SK-N-SH treated with all-trans-retinoic acid at 6 μM for 48 hours (cell line): ENCODE results near the gene MTA1.
A peak's percentile ranks its signal among the peaks of the same experiment; 100 is the strongest.

Experiments used
- ATAC-seq: fragments of 200-7000 bp; cut with Tn5 transposase; 3 replicates; pipeline ENCODE4 v1.9.1; 2020; ENCODE audit warnings: mild to moderate bottlenecking, moderate library complexity
- ARNTL ChIP-seq: fragments of 450-650 bp; formaldehyde crosslinking; IDR thresholded peaks from 2 replicates; pipeline ENCODE4 v1.5.0; 2020; ENCODE audit warnings: low read depth, mild to moderate bottlenecking, moderate library complexity, borderline replicate concordance
- BACH2 ChIP-seq: fragments of 250-450 bp; sonication (Bioruptor Pico); IDR thresholded peaks from 2 replicates; pipeline ENCODE4 v1.9.0; 2021; ENCODE audit warnings: mild to moderate bottlenecking, borderline replicate concordance
- CSDC2 ChIP-seq: fragments of 250-450 bp; sonication (Bioruptor Pico); IDR thresholded peaks from 2 replicates; pipeline ENCODE4 v1.5.0; 2020; ENCODE audit warnings: mild to moderate bottlenecking, moderate library complexity
- CSRNP3 ChIP-seq: fragments of 250-450 bp; sonication (Bioruptor Pico); IDR thresholded peaks from 2 replicates; pipeline ENCODE4 v1.5.1; 2021; ENCODE audit warnings: mild to moderate bottlenecking, moderate library complexity
- ESRRG ChIP-seq: fragments of 250-450 bp; sonication (Bioruptor Pico); IDR thresholded peaks from 2 replicates; pipeline ENCODE4 v1.6.1; 2021; ENCODE audit warnings: mild to moderate bottlenecking
- PATZ1 ChIP-seq: fragments of 250-450 bp; sonication (Bioruptor Pico); IDR thresholded peaks from 2 replicates; pipeline ENCODE4 v1.8.0; 2020; ENCODE audit warnings: mild to moderate bottlenecking, moderate library complexity, borderline replicate concordance
- PPARA ChIP-seq: fragments of 250-450 bp; sonication (Bioruptor Pico); IDR thresholded peaks from 2 replicates; pipeline ENCODE4 v1.5.0; 2020; ENCODE audit warnings: mild to moderate bottlenecking, borderline replicate concordance
- RARB ChIP-seq: fragments of 250-450 bp; sonication (Bioruptor Pico); IDR thresholded peaks from 2 replicates; pipeline ENCODE4 v1.8.0; 2021; ENCODE audit warnings: mild to moderate bottlenecking, moderate library complexity
- SNAI2 ChIP-seq: fragments of 250-450 bp; sonication (Bioruptor Pico); IDR thresholded peaks from 2 replicates; pipeline ENCODE4 v1.5.0; 2020; ENCODE audit warnings: mild to moderate bottlenecking, moderate library complexity
- TCF4 ChIP-seq: fragments of 250-450 bp; sonication (Bioruptor Pico); IDR thresholded peaks from 2 replicates; pipeline ENCODE4 v1.8.0; 2021; ENCODE audit warnings: mild to moderate bottlenecking, moderate library complexity, borderline replicate concordance
- TOX ChIP-seq: fragments of 250-450 bp; sonication (Bioruptor Pico); IDR thresholded peaks from 2 replicates; pipeline ENCODE4 v1.8.0; 2021; ENCODE audit warnings: mild to moderate bottlenecking, moderate library complexity, borderline replicate concordance
- TSHZ2 ChIP-seq: fragments of 250-450 bp; sonication (Bioruptor Pico); IDR thresholded peaks from 2 replicates; pipeline ENCODE4 v1.5.0; 2020; ENCODE audit warnings: mild to moderate bottlenecking, moderate library complexity
- ZC3H10 ChIP-seq: fragments of 250-450 bp; sonication (Bioruptor Pico); IDR thresholded peaks from 2 replicates; pipeline ENCODE4 v1.5.1; 2021; ENCODE audit warnings: mild to moderate bottlenecking, moderate library complexity
- ZFP3 ChIP-seq: fragments of 250-450 bp; sonication (Bioruptor Pico); IDR thresholded peaks from 2 replicates; pipeline ENCODE4 v1.5.0; 2020; ENCODE audit warnings: mild to moderate bottlenecking, moderate library complexity
- ZFP30 ChIP-seq: fragments of 450-650 bp; formaldehyde crosslinking; IDR thresholded peaks from 2 replicates; pipeline ENCODE4 v1.5.0; 2022; ENCODE audit warnings: mild to moderate bottlenecking, moderate library complexity
- ZNF565 ChIP-seq: fragments of 450-650 bp; formaldehyde crosslinking; conservative IDR thresholded peaks from 2 replicates; pipeline ENCODE4 v1.5.0; 2020; ENCODE audit warnings: low read depth, mild to moderate bottlenecking, moderate library complexity
- ZNF70 ChIP-seq: fragments of 450-650 bp; formaldehyde crosslinking; IDR thresholded peaks from 2 replicates; pipeline ENCODE4 v1.5.0; 2020; ENCODE audit warnings: mild to moderate bottlenecking, moderate library complexity
- ZNF8 ChIP-seq: fragments of 450-650 bp; formaldehyde crosslinking; IDR thresholded peaks from 2 replicates; pipeline ENCODE4 v1.5.0; 2020; ENCODE audit warnings: mild to moderate bottlenecking, moderate library complexity
- TF ChIP-seq, protein P1 (sequence below): fragments of 250-450 bp; sonication (Bioruptor Pico); IDR thresholded peaks from 2 replicates; pipeline ENCODE4 v1.5.1; 2020; ENCODE audit warnings: low read depth, mild to moderate bottlenecking, moderate library complexity
- TF ChIP-seq, protein P2 (sequence below): fragments of 250-450 bp; sonication (Bioruptor Pico); IDR thresholded peaks from 2 replicates; pipeline ENCODE4 v1.8.0; 2021; ENCODE audit warnings: low read depth, mild to moderate bottlenecking, moderate library complexity, borderline replicate concordance

The MTA1 gene

GRCh38 chr14:105484069-105484996 lies 64.7 kb downstream of the MTA1 start:
- ATAC-seq: no peak

DNA sequence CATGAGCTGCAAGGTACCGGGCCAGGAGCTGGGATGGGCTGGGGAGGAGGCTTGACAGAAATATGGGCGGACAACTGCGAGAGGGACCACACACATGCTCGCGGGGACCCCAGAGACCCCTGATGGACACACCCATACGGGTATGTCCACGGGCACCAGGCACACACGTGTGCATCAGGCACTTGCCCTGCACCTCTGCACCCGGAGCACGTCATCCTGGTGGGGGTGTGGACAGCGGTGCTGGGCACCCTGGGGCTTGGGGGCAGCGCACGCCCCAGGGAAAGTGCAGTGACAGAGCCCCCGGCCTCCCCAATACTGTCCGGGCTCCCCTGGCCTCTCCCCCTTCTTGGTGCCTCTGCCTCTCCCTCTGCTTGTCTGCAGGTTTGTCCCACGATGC lies 65.4 kb downstream of the MTA1 start:
- ATAC-seq: no peak
- TF ChIP-seq, protein P1, sequence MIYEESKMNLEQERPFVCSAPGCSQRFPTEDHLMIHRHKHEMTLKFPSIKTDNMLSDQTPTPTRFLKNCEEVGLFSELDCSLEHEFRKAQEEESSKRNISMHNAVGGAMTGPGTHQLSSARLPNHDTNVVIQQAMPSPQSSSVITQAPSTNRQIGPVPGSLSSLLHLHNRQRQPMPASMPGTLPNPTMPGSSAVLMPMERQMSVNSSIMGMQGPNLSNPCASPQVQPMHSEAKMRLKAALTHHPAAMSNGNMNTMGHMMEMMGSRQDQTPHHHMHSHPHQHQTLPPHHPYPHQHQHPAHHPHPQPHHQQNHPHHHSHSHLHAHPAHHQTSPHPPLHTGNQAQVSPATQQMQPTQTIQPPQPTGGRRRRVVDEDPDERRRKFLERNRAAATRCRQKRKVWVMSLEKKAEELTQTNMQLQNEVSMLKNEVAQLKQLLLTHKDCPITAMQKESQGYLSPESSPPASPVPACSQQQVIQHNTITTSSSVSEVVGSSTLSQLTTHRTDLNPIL (CRISPR knock-in tag): no peak
- TF ChIP-seq PATZ1 (CRISPR knock-in tag) (no peak), PPARA (no peak), ZNF8 (CRISPR knock-in tag) (no peak), ZFP3 (no peak), CSDC2 (CRISPR knock-in tag) (no peak), TOX (CRISPR knock-in tag) (no peak), ZC3H10 (CRISPR knock-in tag) (no peak), ZNF70 (CRISPR knock-in tag) (no peak), CSRNP3 (CRISPR knock-in tag) (no peak), BACH2 (no peak), ZFP30 (CRISPR knock-in tag) (no peak), ZNF565 (CRISPR knock-in tag) (no peak), RARB (no peak), SNAI2 (CRISPR knock-in tag) (no peak), ESRRG (CRISPR knock-in tag) (no peak), ARNTL (CRISPR knock-in tag) (no peak)
- TF ChIP-seq, protein P2, sequence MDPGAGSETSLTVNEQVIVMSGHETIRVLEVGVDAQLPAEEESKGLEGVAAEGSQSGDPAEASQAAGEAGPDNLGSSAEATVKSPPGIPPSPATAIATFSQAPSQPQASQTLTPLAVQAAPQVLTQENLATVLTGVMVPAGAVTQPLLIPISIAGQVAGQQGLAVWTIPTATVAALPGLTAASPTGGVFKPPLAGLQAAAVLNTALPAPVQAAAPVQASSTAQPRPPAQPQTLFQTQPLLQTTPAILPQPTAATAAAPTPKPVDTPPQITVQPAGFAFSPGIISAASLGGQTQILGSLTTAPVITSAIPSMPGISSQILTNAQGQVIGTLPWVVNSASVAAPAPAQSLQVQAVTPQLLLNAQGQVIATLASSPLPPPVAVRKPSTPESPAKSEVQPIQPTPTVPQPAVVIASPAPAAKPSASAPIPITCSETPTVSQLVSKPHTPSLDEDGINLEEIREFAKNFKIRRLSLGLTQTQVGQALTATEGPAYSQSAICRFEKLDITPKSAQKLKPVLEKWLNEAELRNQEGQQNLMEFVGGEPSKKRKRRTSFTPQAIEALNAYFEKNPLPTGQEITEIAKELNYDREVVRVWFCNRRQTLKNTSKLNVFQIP (CRISPR knock-in tag): no peak

More at GRCh38 chr14:105484069-105484996, 64.7 kb downstream of the MTA1 start:
- TF ChIP-seq ZNF8 (CRISPR knock-in tag) (no peak), ZNF70 (CRISPR knock-in tag) (no peak), TSHZ2 (CRISPR knock-in tag) (no peak)

- TF ChIP-seq TCF4 (CRISPR knock-in tag): 0 out of 2 replicates have a peak, but pooled peaks have one; percentile 11
- TF ChIP-seq ZFP30 (CRISPR knock-in tag): no peak
- ATAC-seq: no peak
Measured at GRCh38 chr14:105485739-105486162, 66.1 kb downstream of the MTA1 start.
